Measurements from ENCODE around the gene ARHGAP29. TPM values are rescaled to one million over a fixed set of nuclear protein-coding genes. Genes with fewer than 3 reads are reported as not detected.

ARHGAP29 gene
- total RNA-seq, 3 donors from 2014 or later (not counting 1 experiment from before 2014, with no cell fraction given): 0.07 TPM; not detected in 2

- H3K27me3 ChIP-seq (ENCODE audit: control insufficient read depth, insufficient read depth, low read length): no peaks in the 10 kb centered on the region
- H3K27me3 Mint-ChIP-seq (ENCODE audit: low read depth in 2 of 2): peaks cover 3 to 5% of the 10 kb centered on the region in 2 donors
- peaks cover 0 to 2% of the 10 kb centered on the region in 2 donors for H3K9me3 Mint-ChIP-seq
- no peak overlapping the region for H3K27ac ChIP-seq (ENCODE audit: low read length)
- no peak overlapping the region for H3K27ac Mint-ChIP-seq
- no peaks in the 10 kb centered on the region for H3K4me1 ChIP-seq (ENCODE audit: control insufficient read depth, insufficient read depth, low read length)
- H3K36me3 ChIP-seq (ENCODE audit: control insufficient read depth, insufficient read depth, low read length): no peaks in the 10 kb centered on the region
- H3K4me1 Mint-ChIP-seq: no peaks in the 10 kb centered on the region
- H3K4me3 Mint-ChIP-seq: no peak overlapping the region
- no peaks in the 10 kb centered on the region for H3K36me3 Mint-ChIP-seq
- no peak overlapping the region for H3K4me3 ChIP-seq (ENCODE audit: low read length)
- H3K9me3 ChIP-seq (ENCODE audit: control insufficient read depth, insufficient read depth, low read length): no peaks in the 10 kb centered on the region
- TF ChIP-seq, protein P1, sequence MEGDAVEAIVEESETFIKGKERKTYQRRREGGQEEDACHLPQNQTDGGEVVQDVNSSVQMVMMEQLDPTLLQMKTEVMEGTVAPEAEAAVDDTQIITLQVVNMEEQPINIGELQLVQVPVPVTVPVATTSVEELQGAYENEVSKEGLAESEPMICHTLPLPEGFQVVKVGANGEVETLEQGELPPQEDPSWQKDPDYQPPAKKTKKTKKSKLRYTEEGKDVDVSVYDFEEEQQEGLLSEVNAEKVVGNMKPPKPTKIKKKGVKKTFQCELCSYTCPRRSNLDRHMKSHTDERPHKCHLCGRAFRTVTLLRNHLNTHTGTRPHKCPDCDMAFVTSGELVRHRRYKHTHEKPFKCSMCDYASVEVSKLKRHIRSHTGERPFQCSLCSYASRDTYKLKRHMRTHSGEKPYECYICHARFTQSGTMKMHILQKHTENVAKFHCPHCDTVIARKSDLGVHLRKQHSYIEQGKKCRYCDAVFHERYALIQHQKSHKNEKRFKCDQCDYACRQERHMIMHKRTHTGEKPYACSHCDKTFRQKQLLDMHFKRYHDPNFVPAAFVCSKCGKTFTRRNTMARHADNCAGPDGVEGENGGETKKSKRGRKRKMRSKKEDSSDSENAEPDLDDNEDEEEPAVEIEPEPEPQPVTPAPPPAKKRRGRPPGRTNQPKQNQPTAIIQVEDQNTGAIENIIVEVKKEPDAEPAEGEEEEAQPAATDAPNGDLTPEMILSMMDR (IDR thresholded peaks at IDR 0.05): no peak
- DNase-seq: no peak
- ATAC-seq: no peak
- intact Hi-C loops (cut with micrococcal nuclease): no loop called here
- 80% methylated on average over 2 of the region's 2 CpGs for WGBS (ENCODE audit: insufficient coverage)
These were observed 94.8 kb downstream of the ARHGAP29 start for GRCh38 chr1:94142583-94142982.

DNA sequence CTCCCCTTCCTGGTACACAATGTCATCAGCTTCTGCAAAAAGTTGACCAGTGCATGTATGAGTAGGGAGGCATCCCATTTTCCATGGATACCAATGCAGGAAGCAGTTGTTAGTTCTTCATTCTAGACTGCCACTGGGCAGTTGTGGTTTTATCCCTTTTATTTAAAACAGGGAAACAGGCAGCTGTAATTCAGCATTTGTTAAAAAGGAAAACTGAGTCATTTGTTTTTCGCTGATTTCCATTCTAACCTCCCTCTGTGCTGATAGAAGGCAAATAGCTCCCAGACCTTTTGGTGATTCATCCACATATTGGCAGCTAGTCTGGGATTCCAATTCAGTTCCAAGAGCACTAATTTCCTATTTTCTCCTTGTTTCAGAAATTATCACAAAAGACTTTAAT, 95.4 kb downstream of the ARHGAP29 start:
- no peaks in the 10 kb centered on the region for H3K4me1 Mint-ChIP-seq
- no peak overlapping the region for H3K4me3 ChIP-seq (ENCODE audit: low read length)
- intact Hi-C loops (cut with micrococcal nuclease): no loop called here
- no peaks in the 10 kb centered on the region for H3K36me3 Mint-ChIP-seq
- H3K27me3 Mint-ChIP-seq (ENCODE audit: low read depth in 2 of 2): peaks cover 3 to 5% of the 10 kb centered on the region in 2 donors
- peaks cover 0 to 2% of the 10 kb centered on the region in 2 donors for H3K9me3 Mint-ChIP-seq
- H3K27ac ChIP-seq (ENCODE audit: low read length): no peak overlapping the region
- DNase-seq (no peak), ATAC-seq (no peak)
- 100% methylated on average over 1 of the region's 1 CpG for WGBS (ENCODE audit: insufficient coverage)
- H3K4me3 Mint-ChIP-seq: no peak overlapping the region
- TF ChIP-seq, protein P1 (IDR thresholded peaks at IDR 0.05): no peak
- H3K27me3 ChIP-seq (ENCODE audit: control insufficient read depth, insufficient read depth, low read length): no peaks in the 10 kb centered on the region
- no peaks in the 10 kb centered on the region for H3K9me3 ChIP-seq (ENCODE audit: control insufficient read depth, insufficient read depth, low read length)
- H3K27ac Mint-ChIP-seq: no peak overlapping the region
- H3K4me1 ChIP-seq (ENCODE audit: control insufficient read depth, insufficient read depth, low read length): no peaks in the 10 kb centered on the region
- H3K36me3 ChIP-seq (ENCODE audit: control insufficient read depth, insufficient read depth, low read length): no peaks in the 10 kb centered on the region

GRCh38 chr1:94132111-94132510, 105.3 kb downstream of the ARHGAP29 start:
- DNase-seq (no peak), ATAC-seq (no peak)
- H3K9me3 Mint-ChIP-seq: no peaks in the 10 kb centered on the region
- no peak overlapping the region for H3K4me3 ChIP-seq (ENCODE audit: low read length)
- H3K36me3 ChIP-seq (ENCODE audit: control insufficient read depth, insufficient read depth, low read length): no peaks in the 10 kb centered on the region
- H3K27me3 Mint-ChIP-seq (ENCODE audit: low read depth in 2 of 2): peaks cover 9 to 11% of the 10 kb centered on the region in 2 donors
- TF ChIP-seq, protein P1 (IDR thresholded peaks at IDR 0.05): no peak
- H3K27ac ChIP-seq (ENCODE audit: low read length): no peak overlapping the region
- intact Hi-C loops (cut with micrococcal nuclease): no loop called here
- H3K4me1 ChIP-seq (ENCODE audit: control insufficient read depth, insufficient read depth, low read length): no peaks in the 10 kb centered on the region
- H3K27me3 ChIP-seq (ENCODE audit: control insufficient read depth, insufficient read depth, low read length): peaks cover 2% of the 10 kb centered on the region
- H3K4me3 Mint-ChIP-seq: no peak overlapping the region
- no peaks in the 10 kb centered on the region for H3K9me3 ChIP-seq (ENCODE audit: control insufficient read depth, insufficient read depth, low read length)
- H3K4me1 Mint-ChIP-seq: no peaks in the 10 kb centered on the region
- WGBS (ENCODE audit: insufficient coverage): 95% methylated on average over 5 of the region's 5 CpGs
- no peak overlapping the region for H3K27ac Mint-ChIP-seq
- no peaks in the 10 kb centered on the region for H3K36me3 Mint-ChIP-seq

- no peaks in the 10 kb centered on the region for H3K36me3 Mint-ChIP-seq
- intact Hi-C loops (cut with micrococcal nuclease): no loop called here
- no peak overlapping the region for H3K27ac Mint-ChIP-seq
- H3K27me3 ChIP-seq (ENCODE audit: control insufficient read depth, insufficient read depth, low read length): peaks cover 2% of the 10 kb centered on the region
- no peak overlapping the region for H3K4me3 Mint-ChIP-seq
- no peaks in the 10 kb centered on the region for H3K4me1 ChIP-seq (ENCODE audit: control insufficient read depth, insufficient read depth, low read length)
- H3K9me3 Mint-ChIP-seq: no peaks in the 10 kb centered on the region
- no peaks in the 10 kb centered on the region for H3K36me3 ChIP-seq (ENCODE audit: control insufficient read depth, insufficient read depth, low read length)
- TF ChIP-seq, protein P1 (IDR thresholded peaks at IDR 0.05): no peak
- H3K4me3 ChIP-seq (ENCODE audit: low read length): no peak overlapping the region
- H3K27me3 Mint-ChIP-seq (ENCODE audit: low read depth in 2 of 2): peaks cover 8 to 14% of the 10 kb centered on the region in 2 donors
- 73% methylated on average over 8 of the region's 8 CpGs for WGBS (ENCODE audit: insufficient coverage)
- no peak overlapping the region for H3K27ac ChIP-seq (ENCODE audit: low read length)
- no peaks in the 10 kb centered on the region for H3K9me3 ChIP-seq (ENCODE audit: control insufficient read depth, insufficient read depth, low read length)
- H3K4me1 Mint-ChIP-seq: no peaks in the 10 kb centered on the region
- ATAC-seq (no peak), DNase-seq (no peak)
These were observed 106.4 kb downstream of the ARHGAP29 start for GRCh38 chr1:94130851-94131595.

Data from natural killer cell (primary cell).